HAP-1 (cell line): ENCODE results near the gene FER.
"Not testable (repeated sequence)": the region's sequence is repeated elsewhere in the genome, so short reads cannot be mapped to it uniquely, and the experiment has no call there.

Source experiments
- DNase-seq, 2 experiments: peaks; one replicate each; pipeline ENCODE4 v3.0.0-alpha.2; 2016 to 2020; ENCODE audit warnings: low spot score in 2 of 2
- H3K27me3 ChIP-seq: fragments of 250-450 bp; sonication (Bioruptor Pico); 2 replicates; pipeline ENCODE4 v1.5.1; 2020; ENCODE audit warnings: low read depth, mild to moderate bottlenecking, moderate library complexity
- H3K36me3 ChIP-seq: fragments of 250-450 bp; sonication (Bioruptor Pico); replicated peaks from 2 replicates; pipeline ENCODE4 v1.5.1; 2020; ENCODE audit warnings: mild to moderate bottlenecking
- H3K4me1 ChIP-seq: fragments of 250-450 bp; sonication (Bioruptor Pico); 2 replicates; pipeline ENCODE4 v1.5.1; 2020; ENCODE audit warnings: mild to moderate bottlenecking
- H3K4me3 ChIP-seq: fragments of 250-450 bp; sonication (Bioruptor Pico); 2 replicates; pipeline ENCODE4 v1.5.1; 2020; ENCODE audit warnings: mild to moderate bottlenecking, moderate library complexity
- H3K9me3 ChIP-seq: fragments of 250-450 bp; sonication (Bioruptor Pico); 2 replicates; pipeline ENCODE4 v1.5.1; 2020; ENCODE audit warnings: mild to moderate bottlenecking, moderate library complexity
- in situ Hi-C: fragments of 300-500 bp; cut with MboI; formaldehyde crosslinking; loops from 3 replicates; pipeline ENCODE4 v1.14.3; 2020; ENCODE audit warnings: low sequenced_read_pairs, inconsistent platforms, mixed read lengths

FER gene

DNA sequence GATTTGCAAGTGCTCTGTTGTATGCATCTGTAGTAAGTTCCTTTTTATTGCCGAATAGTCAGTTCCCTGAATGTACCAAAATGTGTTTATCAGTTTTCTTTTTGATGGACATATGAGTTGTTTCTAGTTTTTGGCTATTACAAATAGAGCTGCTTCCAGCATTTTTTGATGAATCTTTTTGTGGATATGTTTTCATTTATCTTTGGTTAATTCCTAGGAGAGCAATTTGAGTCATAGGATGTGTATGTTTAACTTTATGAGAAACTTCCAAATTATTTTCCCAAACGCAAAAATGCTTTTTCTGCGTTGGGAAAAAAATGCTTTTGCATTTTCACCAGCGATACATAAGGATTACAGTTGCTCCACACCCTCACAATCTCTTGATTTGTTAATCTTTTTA, 287.7 kb downstream of the FER start:
- no peaks in the 10 kb centered on the region for H3K27me3 ChIP-seq
- in situ Hi-C loops: no loop called here
- no peak overlapping the region for H3K4me3 ChIP-seq
- no peaks in the 10 kb centered on the region for H3K36me3 ChIP-seq
- no peaks in the 10 kb centered on the region for H3K9me3 ChIP-seq
- H3K4me1 ChIP-seq: no peaks in the 10 kb centered on the region
- no peak for DNase-seq

DNA sequence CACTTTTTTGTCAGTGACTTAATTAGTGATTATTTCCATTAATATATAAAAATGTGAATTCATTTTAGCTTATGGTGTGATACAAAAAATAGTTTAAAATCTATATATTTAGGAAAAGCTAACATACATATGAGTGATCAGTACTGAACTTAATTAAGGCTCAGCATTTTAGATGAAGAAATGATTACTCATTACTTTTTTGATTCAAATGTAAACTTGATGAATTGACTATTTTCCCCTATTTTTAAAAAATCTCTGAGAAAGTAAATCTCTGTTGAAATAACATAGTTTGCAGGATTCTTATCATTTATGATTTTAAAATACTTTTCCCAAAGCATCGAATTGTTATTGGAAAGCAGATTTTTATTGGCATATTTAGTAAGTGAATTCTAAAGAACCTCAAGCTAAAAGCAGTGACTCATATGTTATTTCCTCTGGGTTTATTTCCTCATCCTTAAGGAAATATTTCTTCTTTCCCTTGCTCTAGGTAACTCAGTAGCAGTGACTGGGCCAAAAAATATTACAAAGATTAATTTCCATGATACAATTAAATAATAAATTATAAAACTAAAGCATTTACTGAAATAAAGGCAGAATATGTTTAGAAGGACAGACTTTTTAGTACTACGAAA, 290.6 kb downstream of the FER start:
- H3K36me3 ChIP-seq: no peaks in the 10 kb centered on the region
- H3K27me3 ChIP-seq: no peaks in the 10 kb centered on the region
- no peak overlapping the region for H3K4me3 ChIP-seq
- H3K9me3 ChIP-seq: no peaks in the 10 kb centered on the region
- in situ Hi-C loops: no loop called here
- DNase-seq: no peak
- no peaks in the 10 kb centered on the region for H3K4me1 ChIP-seq

DNA sequence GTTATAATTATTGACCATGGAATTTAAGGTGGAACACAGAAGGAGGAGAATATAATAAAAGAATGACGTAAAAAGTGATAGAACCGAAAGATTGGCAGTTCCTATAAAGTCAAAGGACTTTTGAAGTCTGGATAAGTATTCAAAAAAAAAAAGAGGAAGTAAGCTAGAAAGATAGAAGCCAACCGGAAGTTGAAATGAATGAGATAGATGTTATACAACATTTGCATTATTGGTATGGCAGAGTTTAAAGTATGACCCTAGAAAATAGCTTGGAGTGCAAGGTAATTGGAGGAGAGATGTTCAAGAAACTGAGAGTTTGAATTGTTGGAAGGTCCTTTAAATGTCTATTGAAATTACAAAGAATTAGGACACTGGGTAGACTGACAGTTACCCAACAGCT, 293.6 kb downstream of the FER start:
- no peak for DNase-seq
- Histone ChIP-seq H3K36me3 (no peaks in the 10 kb centered on the region), H3K9me3 (no peaks in the 10 kb centered on the region), H3K4me3 (no peak overlapping the region), H3K27me3 (no peaks in the 10 kb centered on the region), H3K4me1 (no peaks in the 10 kb centered on the region)
- in situ Hi-C loops: no loop called here

DNA sequence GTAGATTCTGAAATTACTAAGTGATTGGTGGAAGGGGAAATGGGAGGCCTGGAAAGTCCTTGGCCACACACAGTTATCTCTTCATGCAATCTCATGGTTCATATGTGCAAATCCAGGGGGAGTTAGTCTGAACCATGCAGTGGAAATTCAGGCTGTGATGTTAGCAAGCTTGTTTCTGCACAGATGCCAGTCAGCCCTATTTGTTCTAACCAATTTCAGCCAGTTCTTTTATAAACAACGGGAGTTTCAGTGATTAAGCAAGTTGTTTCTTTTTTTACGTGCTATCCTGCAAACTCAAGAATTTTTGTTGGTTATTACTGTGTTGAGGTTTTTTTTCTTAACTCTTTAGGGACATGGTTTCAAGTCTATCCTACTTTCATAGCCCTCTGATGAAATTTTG, 298.0 kb downstream of the FER start:
- DNase-seq: no peak
- Histone ChIP-seq H3K36me3 (no peaks in the 10 kb centered on the region; the same call in 1 of the 2 replicates), H3K4me3 (no peak overlapping the region), H3K4me1 (no peaks in the 10 kb centered on the region), H3K9me3 (no peaks in the 10 kb centered on the region), H3K27me3 (no peaks in the 10 kb centered on the region)
- in situ Hi-C loops: no loop called here

GRCh38 chr5:109049565-109049964, 301.9 kb downstream of the FER start:
- Histone ChIP-seq H3K4me3 (no peak overlapping the region), H3K27me3 (no peaks in the 10 kb centered on the region), H3K4me1 (peaks cover 5% of the 10 kb centered on the region), H3K36me3 (peaks cover 4% of the 10 kb centered on the region), H3K9me3 (no peaks in the 10 kb centered on the region)
- DNase-seq: no peak
- in situ Hi-C loops: no loop called here

- H3K27me3 ChIP-seq, H3K36me3 ChIP-seq, H3K4me1 ChIP-seq, H3K4me3 ChIP-seq, DNase-seq, in situ Hi-C loops, H3K9me3 ChIP-seq: not testable (repeated sequence)
Observed at GRCh38 chr5:109050321-109050720, 302.6 kb downstream of the FER start.

DNA sequence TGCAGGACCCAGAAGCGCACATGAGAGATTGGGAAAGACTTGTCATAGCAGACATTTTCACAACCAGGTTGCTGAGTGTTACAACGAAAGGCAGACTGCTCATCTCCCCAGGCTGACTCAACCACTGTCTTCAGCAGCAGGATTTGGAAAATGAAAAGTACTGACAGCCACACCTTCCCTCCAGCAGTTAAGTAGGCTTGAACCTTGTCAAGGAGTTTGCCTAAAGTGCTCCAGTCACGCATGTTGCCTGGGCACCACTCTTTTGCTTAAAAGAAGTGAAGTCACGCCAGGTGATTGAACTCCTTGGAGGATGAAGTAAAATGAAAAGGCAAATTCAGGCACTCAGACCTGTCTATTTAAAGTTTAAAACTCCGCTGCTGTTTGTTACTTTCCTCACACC, 304.5 kb downstream of the FER start:
- H3K4me1 ChIP-seq, H3K36me3 ChIP-seq, in situ Hi-C loops, H3K9me3 ChIP-seq, DNase-seq, H3K27me3 ChIP-seq, H3K4me3 ChIP-seq: not testable (repeated sequence)

GRCh38 chr5:109053995-109054417, 306.3 kb downstream of the FER start:
- Histone ChIP-seq H3K9me3 (no peaks in the 10 kb centered on the region), H3K4me1 (peaks cover 5% of the 10 kb centered on the region), H3K36me3 (peaks cover 4% of the 10 kb centered on the region; the same call in 1 of the 2 replicates), H3K4me3 (no peak overlapping the region), H3K27me3 (no peaks in the 10 kb centered on the region)
- DNase-seq: no peak
- in situ Hi-C loops: no loop called here

DNA sequence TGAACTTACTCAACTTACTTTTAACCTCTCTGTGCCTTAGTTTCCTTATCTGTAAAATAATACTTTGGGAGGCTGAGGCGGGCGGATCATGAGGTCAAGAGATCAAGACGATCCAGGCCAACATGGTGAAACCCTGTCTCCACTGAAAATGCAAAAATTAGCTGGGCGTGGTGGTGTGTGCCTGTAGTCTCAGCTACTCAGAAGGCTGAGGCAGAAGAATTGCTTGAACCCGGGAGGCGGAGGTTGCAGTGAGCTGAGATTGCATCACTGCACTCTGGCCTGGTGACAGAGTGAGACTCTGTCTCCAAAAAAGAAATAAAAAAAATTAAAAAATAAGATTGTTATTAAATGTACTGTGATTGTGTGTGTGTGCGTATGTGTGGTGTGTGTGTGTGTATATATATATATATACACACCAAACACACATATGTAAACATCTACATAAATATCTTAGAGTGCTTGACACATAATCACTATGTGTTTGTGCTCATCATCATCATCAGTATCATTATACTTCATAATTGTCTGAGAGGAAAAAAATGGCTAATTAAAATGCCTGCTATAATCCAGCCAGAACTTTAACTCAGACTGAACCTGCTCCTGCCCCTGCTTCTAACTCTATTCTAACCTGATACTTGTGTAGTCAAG, 312.8 kb downstream of the FER start:
- no peak for DNase-seq
- no peaks in the 10 kb centered on the region for H3K4me1 ChIP-seq
- no peaks in the 10 kb centered on the region for H3K27me3 ChIP-seq
- H3K36me3 ChIP-seq: no peaks in the 10 kb centered on the region
- in situ Hi-C loops: no loop called here
- no peaks in the 10 kb centered on the region for H3K9me3 ChIP-seq
- no peak overlapping the region for H3K4me3 ChIP-seq

- no peaks in the 10 kb centered on the region for H3K36me3 ChIP-seq
- in situ Hi-C loops: no loop called here
- DNase-seq: no peak
- H3K4me3 ChIP-seq: no peak overlapping the region
- no peaks in the 10 kb centered on the region for H3K27me3 ChIP-seq
- no peaks in the 10 kb centered on the region for H3K4me1 ChIP-seq
- H3K9me3 ChIP-seq: no peaks in the 10 kb centered on the region
Observed at GRCh38 chr5:109062664-109063063, 315.0 kb downstream of the FER start.

DNA sequence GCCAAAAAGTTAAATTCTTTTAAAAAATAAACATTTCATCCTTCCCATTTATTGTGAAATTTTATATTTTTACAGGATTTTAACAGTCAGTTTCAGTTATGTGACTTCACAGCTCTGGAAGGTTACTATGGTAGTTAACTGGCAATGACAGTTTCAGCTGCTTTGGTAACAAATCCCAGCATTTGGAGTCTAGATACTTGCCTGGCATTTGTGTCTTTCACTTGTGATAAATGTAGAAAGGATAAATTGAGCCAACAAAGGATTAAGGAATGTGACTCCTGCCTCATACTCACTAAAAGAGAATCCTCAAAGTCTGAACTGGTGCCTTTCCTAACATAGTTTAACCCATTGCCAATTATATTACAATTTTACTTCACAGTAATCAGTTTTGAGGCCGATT, 315.5 kb downstream of the FER start:
- DNase-seq: no peak
- in situ Hi-C loops: no loop called here
- no peak overlapping the region for H3K4me3 ChIP-seq

DNA sequence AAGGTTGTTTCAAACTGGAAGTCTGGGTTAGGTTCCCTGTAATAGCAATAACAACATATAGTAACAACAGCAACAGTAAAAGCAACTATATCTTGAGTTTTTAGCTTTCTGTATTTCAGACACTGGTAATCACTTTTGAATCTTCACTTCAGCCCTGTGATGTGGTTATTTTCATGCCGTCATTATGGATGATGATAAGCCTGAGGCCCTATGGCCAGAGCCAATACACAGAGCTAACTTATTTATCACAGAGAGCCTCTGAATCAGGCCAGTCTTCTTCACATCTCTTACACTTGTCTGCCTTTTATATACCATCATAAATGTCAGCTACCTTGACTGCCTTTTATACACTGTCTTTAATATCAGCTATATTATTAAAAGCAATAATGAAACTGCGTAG, 329.0 kb downstream of the FER start:
- in situ Hi-C loops: no loop called here
- H3K4me1 ChIP-seq: no peaks in the 10 kb centered on the region
- H3K4me3 ChIP-seq: no peak overlapping the region
- no peaks in the 10 kb centered on the region for H3K36me3 ChIP-seq
- H3K9me3 ChIP-seq: no peaks in the 10 kb centered on the region
- H3K27me3 ChIP-seq: no peaks in the 10 kb centered on the region
- DNase-seq: no peak

More for the DNA sequence above, 315.5 kb downstream of the FER start:
- H3K36me3 ChIP-seq: no peaks in the 10 kb centered on the region
- H3K4me1 ChIP-seq: no peaks in the 10 kb centered on the region
- no peaks in the 10 kb centered on the region for H3K9me3 ChIP-seq
- H3K27me3 ChIP-seq: no peaks in the 10 kb centered on the region

GRCh38 chr5:109078448-109078847, 330.8 kb downstream of the FER start:
- no peak overlapping the region for H3K4me3 ChIP-seq
- DNase-seq: no peak
- no peaks in the 10 kb centered on the region for H3K36me3 ChIP-seq
- H3K27me3 ChIP-seq: no peaks in the 10 kb centered on the region
- in situ Hi-C loops: no loop called here
- no peaks in the 10 kb centered on the region for H3K9me3 ChIP-seq
- H3K4me1 ChIP-seq: no peaks in the 10 kb centered on the region

GRCh38 chr5:109080481-109080880, 332.8 kb downstream of the FER start:
- in situ Hi-C loops: no loop called here
- DNase-seq: no peak

GRCh38 chr5:109080896-109081295, 333.2 kb downstream of the FER start:
- no peaks in the 10 kb centered on the region for H3K4me1 ChIP-seq
- H3K36me3 ChIP-seq: no peaks in the 10 kb centered on the region
- no peaks in the 10 kb centered on the region for H3K27me3 ChIP-seq
- DNase-seq: no peak
- H3K4me3 ChIP-seq: no peak overlapping the region
- no peaks in the 10 kb centered on the region for H3K9me3 ChIP-seq
- in situ Hi-C loops: no loop called here

More at GRCh38 chr5:109080481-109080880, 332.8 kb downstream of the FER start:
- Histone ChIP-seq H3K27me3 (no peaks in the 10 kb centered on the region), H3K9me3 (no peaks in the 10 kb centered on the region), H3K4me3 (no peak overlapping the region), H3K36me3 (no peaks in the 10 kb centered on the region), H3K4me1 (no peaks in the 10 kb centered on the region)
